HG02870 (cell line): Measurements from ENCODE around the gene REL.
"Not testable (repeated sequence)": the region's sequence is repeated elsewhere in the genome, so short reads cannot be mapped to it uniquely, and the experiment has no call there.

ENCODE experiments used
- ATAC-seq: cut with Tn5 transposase; IDR thresholded peaks from one replicate; pipeline ENCODE4 v1.9.1; 2021; ENCODE audit warnings: mild to moderate bottlenecking, moderate library complexity; ENCODE audit not compliant: unreplicated experiment

Gene REL

GRCh38 chr2:60906395-60906794 lies 25.0 kb downstream of the REL start:
- ATAC-seq, result no peak

DNA sequence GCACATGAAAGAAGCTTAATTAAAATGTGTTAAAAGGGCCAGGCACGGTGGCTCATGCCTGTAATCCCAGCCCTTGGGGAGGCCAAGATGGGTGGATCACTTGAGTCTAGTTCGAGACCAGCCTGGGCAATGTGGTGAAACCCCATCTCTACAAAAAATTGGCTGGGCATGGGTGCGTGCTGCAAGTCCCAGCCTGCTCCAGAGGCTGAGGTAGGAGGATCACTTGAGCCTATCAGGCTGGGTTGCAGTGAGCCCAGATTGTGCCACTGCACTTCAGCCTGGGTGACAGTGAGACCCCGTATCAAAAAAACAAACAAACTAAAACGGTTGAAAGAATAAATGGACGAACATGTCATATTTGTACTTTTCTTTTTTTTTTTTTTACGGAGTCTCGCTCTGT lies 26.0 kb downstream of the REL start:
- no peak for ATAC-seq

DNA sequence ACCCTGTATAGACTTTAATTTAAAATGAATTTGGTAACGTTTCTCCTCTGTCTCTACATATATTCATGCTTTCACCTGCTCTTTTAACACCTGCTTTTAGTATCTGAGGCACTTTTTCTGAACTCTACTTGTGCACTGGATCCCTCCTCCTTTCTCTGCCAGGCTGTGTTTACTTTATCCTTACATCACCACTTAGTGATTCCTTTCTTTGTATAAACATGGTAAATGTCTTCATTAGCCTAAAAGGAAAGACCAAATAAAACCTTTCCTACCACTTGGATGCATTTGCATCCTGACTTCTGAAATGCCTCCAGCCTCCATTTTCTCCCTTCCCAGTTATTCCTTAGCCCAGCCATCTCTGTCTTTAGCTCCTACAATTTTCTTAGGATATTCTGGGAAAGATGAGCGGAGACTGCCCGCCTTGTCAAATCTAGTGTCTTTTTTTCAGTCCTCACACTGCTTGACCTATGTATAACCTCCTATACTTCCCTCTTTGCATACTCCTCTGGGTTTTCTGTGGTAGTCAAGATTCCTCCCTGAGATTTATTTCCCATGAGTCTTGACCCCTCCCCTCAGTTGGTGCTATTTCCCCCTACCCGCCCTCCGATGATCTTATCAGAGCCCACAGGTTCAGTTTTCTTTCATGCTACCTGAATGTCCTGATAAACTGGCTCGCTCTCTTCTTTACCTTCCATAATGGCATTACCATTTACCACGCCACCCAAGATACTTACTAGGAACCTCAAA lies 44.8 kb downstream of the REL start:
- no peak for ATAC-seq

DNA sequence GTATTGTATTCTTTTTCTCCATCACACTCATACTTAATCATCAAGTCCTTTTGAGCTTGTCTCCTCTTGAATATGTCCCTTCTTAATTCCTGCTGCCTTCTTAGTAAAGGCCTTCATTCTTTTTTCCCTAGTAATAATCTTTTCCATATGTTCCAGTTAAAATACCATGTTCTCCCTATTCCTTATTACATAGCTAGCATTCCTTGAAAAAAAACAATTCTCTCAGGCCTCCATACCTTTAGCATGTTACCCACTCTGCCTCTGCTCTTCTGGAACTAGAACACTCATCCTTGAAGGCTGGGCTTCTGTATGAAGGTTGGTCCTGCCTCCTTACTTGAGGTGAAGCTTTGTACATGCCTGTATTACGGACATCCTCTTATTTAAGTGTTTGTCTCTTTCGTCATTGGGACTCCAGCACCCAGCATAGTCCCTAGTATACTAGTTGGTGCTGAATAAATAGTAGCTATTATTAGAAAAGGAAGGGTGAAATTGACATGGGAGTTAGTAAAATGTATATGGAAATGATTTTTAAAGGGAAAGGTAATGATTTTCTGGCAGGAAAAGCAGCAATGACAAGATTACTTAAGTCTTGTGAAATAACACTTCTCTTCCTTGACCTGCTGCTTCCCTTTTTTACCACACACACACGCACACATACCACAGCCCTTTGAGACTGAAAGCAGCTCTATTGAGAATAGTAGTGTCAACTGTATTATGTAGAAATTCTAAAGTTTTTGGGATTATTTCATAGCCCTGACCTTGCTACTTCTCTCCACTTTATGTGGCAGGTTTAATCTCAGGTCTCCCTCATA lies 45.6 kb downstream of the REL start:
- ATAC-seq, result no peak

GRCh38 chr2:60932061-60932460 lies 50.7 kb downstream of the REL start:
- not testable (repeated sequence) for ATAC-seq

- no peak for ATAC-seq
Observed at GRCh38 chr2:60932954-60933353, 51.6 kb downstream of the REL start.

- no peak for ATAC-seq
Observed at GRCh38 chr2:60934165-60934722, 52.9 kb downstream of the REL start.

GRCh38 chr2:60936757-60937156 lies 55.4 kb downstream of the REL start:
- ATAC-seq, result no peak

DNA sequence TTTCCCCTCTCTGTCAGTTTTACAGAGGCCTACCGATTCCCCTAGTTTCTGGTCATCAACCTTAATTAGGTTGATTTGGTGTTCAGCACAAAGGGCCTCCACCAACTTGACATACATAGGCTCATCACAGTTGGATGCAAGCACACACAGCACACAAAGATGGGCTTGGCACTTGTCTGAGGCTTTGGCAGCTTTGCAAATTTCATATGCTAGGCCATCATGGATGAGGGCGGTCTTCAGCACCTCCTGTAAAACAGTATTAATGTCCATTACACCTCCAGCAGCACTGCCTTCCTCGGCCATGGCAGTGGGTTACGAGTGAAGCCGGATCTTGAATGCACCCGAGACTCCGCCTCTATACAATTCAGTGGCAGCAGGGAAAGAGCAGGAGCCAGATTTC lies 56.9 kb downstream of the REL start:
- ATAC-seq, result no peak

GRCh38 chr2:60939622-60940021 lies 58.2 kb downstream of the REL start:
- no peak for ATAC-seq

GRCh38 chr2:60945341-60945740 lies 64.0 kb downstream of the REL start:
- ATAC-seq, result no peak

DNA sequence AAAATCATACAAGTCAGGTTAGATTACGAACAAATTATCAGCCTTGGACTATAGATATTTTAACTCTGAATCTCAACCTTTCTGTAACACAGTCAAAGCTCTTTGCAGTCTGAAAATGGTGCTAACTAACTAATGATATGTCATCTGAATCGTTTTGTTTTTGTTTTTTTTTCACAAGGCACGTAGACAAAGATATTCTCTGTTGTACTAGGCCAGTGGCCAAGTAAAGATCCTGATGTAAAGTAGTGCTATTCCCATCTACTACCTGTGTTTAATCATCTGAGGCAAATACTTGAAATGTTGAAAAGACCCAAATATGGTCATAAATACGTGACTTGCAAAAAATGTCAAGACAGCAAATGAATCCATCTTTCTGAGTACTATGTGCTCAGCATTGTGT lies 65.7 kb downstream of the REL start:
- ATAC-seq, result no peak

GRCh38 chr2:60948161-60948560 lies 66.8 kb downstream of the REL start:
- no peak for ATAC-seq

DNA sequence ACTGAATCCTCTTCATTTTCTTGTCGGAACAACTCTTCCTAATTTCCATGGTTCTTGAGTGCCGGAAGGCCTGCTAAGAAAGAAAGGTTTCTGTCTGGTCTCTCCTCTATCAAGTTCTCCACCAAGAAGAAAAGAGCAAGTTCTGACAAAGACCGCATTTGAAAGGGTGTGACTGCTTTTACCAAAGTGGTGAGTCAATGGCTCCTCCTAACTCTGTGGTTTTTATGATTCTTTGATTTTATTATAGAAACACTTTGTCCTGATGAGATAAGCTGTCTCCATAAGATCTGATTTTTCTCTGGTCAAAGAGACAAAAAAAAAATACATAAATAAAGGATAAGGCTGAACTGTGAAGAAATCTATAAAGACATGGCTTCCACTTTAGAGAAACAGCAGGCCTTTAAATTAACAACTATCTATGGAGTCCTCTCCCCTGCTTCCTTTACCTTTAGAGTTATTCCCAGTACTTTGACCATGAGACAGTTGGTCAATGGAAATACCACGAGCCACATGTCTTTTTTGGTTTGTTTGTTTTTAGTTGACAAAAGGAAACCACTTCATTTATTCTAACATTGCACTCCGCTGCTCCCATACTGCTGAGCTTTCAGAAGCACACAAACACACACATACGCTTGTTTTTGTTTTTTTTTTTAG lies 67.7 kb downstream of the REL start:
- no peak for ATAC-seq

- no peak for ATAC-seq
Observed at GRCh38 chr2:60954139-60954538, 72.8 kb downstream of the REL start.

GRCh38 chr2:60957224-60957623 lies 75.8 kb downstream of the REL start:
- ATAC-seq, result no peak

DNA sequence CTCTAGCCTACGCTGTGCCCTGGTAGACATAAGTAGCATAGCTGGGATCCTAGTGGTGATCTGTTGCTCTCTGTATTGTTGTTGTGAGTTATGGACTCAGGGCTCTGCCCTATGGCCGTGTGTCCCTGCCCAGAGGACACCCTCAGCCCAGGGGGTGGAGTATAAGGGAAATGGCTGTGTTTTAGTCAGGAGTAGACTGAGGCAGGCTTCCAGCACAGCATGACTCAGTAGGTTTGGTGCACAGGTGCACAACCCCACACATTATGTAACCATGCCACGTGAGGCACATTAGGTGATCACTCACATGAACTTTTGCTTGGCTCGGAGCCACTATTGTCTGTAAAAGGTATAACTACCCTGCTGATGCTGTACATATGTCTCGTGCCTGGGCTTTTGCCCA lies 76.3 kb downstream of the REL start:
- ATAC-seq, result no peak

- ATAC-seq, result no peak
Observed at GRCh38 chr2:60958361-60958760, 77.0 kb downstream of the REL start.

DNA sequence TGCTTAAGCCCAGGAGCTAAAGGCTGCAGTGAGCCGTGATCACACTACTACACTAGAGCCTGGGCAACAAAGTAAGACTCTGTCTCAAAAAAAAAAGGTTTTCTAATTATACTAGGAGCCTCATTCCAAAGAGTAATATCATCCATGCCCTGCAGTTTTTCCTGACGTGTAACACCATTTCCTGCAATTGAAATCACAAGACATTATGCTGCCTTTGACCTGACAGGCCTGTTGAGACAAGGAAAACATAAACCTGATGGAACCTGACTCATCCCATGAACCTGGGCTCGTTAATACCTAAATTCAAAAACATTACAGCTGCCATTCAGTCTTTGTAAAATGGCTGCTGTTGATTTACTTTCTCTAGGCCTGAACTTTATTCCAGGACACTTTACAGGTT lies 77.4 kb downstream of the REL start:
- no peak for ATAC-seq

- ATAC-seq, result no peak
Observed at GRCh38 chr2:60959501-60959900, 78.1 kb downstream of the REL start.

DNA sequence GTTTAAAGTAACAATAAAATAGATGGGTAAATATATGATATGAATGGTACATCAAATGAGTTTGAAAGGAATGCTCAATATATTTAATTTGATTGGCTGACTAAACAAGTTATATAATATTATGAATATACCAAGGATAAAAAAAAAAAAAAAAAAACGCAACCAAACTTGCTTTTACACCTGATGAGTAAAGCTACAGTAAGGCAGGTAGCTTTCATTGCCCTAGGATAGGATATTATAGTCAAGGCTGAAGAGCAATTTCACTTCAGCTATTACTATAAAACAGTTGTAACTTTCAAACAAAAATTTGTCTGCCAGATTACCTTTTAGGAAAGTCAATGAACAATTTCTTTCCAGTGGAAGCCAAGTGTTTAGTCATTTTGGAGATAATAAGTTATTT lies 79.3 kb downstream of the REL start:
- no peak for ATAC-seq

DNA sequence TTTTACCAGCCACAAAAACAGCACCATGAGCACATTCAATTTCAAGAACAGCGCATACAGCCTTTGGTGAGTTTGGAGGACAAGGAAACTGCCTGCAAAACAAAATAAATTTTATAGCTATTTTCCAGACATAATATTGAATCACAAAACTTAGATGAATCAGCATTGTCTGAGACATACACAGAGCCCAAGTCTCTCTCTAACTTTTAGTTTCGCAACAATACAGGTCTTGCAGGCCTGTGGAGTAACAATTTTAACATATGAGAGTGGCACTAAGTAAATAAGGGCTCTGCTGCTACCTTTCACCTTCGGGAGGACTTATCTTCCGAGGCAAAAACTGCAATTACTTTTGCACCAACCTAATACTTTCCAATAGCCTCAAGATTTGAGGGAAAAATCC lies 80.1 kb downstream of the REL start:
- ATAC-seq, result no peak
